ENCODE results near the gene NFAT5.

The NFAT5 gene

DNA sequence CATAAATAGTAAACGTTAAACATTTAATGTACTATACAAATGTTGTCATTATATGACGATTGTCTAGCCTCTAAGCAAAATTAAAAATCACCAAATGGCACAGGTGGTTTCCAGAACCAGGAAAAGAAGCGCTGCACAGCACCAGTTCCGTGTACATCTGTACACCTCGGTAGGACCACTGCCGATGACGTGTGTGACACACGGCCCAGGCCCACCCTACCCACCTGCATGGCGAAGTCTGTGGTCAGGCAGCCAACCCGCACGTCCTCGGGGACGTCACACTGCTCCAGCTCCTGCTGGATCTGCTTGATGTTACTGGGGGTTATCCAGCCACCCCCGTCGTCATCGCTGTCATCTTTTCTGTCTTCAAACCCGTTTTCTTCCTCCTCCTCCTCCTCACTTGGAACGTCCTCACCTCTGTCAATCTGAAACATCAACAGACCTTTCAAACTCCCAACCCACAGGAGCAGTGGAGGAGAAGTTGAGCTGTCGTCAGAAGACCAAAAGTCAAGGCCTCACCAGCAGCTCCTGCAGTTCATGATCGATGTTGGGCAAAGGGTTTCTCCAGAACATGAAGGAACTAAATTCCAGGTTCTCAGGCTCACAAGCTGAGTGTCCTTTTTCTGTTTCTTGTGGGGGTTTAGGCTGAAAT lies 183.1 kb downstream of the NFAT5 start:
- DNase-seq (ENCODE audit: insufficient read length, low spot score) (no peak), FAIRE-seq (no peak)
- no peak for TF ChIP-seq POLR2A (IDR thresholded peaks at IDR 0.05; ENCODE audit: low read depth, low read length)

DNA sequence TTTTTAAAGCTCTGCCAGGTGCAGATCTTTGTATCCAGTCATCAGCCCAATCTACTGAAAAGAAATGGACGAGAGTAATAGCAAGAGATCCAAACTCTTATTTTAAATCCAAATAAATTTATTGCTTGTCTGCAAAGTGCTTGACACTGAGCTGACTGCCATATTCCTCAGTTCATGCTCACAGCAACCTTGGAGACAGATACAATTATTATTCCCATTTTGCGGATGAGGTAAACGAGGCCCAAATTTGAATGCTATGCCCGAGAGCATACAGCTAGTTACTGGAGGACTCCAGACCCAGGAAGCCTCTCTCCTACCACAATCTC lies 188.3 kb downstream of the NFAT5 start:
- DNase-seq (ENCODE audit: insufficient read length, low spot score) (no peak), FAIRE-seq (no peak)
- TF ChIP-seq POLR2A (IDR thresholded peaks at IDR 0.05; ENCODE audit: low read depth, low read length), result no peak

All from H54 (cell line).